Measurements from ENCODE around the gene TMEFF1.

TMEFF1 gene

DNA sequence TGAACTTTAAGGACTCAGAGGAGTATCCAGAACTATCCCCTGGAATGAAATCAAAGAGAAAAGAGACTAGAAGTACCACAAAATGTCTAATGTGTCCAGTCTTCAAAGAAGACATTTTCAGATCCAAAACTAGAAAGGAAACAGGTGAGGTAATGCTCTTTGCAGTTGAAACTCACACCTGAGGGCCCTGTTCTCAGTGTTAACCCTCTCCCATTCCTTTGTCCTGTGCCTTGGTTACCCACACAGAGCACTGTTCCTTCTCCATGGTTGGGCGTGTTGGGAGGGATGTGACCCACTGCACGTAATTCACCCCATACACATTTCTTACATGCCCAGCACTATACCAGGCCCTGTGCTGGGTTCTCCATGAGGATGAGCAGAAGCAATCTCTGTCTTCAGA lies 24.7 kb upstream of the TMEFF1 start:
- no peak for DNase-seq

DNA sequence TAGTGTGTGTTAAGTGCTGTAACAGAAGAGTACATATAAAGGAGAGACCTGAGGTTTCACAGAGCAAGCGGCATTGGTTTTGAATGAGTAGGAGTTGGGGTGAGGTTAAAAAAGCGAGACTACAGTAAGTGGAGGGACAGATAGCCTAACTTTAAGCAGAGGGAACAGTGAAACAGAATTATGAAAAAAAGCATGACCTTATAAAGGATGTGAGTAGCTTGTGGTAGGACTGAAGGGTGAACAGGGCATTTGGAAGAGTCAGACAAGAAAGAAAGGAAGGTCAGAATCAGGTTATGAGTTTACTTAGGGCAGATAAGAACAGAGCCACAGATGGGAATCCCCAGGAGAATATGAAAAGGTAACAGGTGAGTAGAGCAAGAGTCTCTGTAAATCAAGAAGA lies 23.5 kb upstream of the TMEFF1 start:
- DNase-seq: no peak

DNA sequence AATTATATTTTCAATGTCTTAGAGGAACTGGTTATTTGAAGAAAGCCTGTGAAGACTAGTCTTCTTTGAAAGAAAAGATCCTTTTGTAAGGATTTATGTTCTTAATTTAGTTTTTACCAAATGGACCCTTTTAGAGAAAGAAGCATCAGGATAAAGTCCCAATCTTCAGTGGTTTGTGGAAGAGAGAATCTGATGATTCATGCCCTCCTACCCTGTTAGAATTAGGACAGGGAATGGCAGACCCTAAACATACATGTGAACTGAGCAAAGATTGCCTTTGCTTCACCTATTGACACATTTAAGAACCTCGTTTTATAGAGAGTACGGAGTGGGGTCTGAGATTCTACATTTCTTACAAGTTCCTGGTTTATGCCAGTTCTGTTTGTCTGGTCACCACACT lies 20.1 kb upstream of the TMEFF1 start:
- DNase-seq: no peak

DNA sequence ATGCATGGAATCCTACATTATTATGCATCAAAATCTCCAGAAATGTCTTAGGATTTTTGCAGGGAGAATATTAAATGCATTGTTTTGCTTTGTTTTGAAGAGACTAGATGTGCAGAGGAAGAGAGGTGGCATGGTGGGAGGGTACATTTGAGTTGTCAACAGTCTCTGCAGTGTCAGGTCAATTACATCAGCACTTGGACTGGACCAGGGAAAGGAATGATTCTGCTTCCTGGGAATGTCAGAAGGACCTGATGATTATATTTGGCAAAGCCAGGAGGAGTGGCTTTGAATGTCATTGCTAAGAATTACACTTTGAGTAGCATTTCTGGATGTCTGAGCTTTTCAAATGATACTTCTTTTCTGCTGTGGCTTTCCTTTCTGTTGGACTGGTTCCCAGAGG lies 17.5 kb upstream of the TMEFF1 start:
- no peak for DNase-seq

DNA sequence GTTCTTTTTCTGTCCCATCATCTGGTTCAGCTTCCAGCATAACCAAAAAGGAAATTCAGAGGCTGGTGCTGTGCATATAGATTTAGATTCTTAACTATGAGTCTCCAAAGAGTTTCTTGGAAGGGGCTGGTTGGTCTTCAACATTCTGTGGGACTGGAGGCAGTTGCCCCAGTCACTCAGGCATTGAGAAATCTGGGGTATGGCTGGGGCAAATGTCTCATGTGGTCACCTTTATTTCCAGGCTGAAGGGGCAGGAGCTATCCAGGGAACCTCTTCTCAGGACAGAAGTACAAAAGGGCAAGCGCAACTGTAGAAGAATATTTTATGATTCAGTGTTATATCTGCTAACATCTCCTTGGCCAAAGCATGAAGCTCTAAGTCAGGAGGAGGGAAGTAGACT lies 15.4 kb upstream of the TMEFF1 start:
- DNase-seq: no peak

DNA sequence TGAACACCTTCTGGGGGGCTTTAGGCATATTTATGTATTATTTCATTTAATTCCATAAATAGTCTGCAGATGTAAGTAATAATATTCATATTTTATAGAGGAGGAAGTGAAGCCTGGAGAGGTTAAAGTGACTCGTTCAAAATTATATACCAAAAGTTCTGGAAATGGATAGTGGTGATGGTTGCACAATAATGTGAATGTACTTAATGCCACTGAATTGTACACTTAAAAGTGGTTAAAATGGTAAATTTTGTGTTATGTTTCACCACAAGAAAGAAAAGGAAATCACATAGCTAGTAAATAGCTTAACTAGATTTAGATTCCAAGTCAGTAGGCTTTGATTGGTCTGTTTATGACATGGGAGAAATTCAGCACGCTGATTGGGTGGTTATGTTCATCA lies 13.0 kb upstream of the TMEFF1 start:
- DNase-seq: no peak

DNA sequence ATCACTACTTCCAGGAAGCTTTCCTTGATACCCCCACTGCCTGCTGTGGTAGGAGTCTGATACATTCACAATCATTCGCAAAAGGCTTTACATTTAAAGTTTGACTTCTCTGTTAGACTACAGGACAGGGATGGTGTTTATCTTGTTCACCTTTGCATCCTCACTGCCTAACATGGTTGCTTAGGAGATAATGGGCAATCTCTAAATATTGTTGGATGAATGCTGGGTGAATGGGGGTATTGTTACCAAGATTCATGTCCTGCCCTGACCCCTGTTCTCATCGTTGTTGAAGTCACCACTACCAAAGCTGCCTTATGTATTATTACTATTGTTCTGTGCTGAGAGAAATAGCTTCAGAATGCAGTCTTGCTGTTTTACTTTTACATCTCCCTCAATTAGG lies 7.7 kb upstream of the TMEFF1 start:
- no peak for DNase-seq

DNA sequence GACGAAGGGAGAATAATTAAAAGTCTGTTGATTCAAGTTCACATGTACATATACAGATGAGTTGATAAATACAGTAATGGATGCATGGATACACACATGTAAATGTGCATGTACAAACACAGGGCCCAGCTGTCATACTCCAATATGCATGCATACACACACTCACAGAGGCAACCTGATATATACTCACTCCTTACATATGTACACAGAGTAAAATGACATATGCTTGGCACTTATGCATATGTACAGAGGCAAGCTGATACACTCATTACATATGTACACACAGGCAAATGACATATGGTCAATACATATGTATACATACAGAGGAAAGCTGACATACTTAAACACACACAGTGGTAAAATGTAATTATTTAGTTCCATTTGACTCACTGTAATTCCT lies 7.2 kb upstream of the TMEFF1 start:
- no peak for DNase-seq

DNA sequence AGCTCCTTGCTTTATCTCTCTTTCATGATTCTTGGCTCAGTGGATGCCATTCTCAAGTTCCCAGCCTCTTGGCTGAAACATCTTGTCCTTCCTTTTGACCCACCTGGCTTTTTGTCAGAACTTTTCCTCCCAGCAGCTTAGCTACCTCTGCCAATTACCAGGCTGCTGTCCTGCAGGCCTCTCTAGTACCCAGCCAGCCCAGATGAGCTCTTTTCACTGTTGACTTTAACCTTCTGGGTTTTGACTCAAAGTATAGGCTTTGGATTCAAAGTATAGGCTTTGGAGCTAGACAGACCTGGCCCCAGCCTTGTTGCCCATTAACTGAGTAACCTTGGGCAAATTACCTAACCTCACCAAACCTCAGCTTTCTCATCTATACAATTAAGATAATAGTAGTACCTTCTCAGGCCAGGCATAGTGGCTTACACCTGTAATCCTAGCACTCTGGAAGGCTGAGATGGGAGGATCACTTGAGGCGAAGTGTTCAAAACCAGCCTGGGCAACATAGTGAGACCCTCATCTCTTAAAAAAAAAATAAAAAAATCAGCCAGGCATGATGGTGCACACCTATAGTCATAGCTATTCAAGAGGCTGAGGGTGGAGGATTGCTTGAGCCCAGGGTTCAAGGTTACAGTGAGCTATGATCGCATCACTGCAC lies 6.6 kb upstream of the TMEFF1 start:
- no peak for DNase-seq

DNA sequence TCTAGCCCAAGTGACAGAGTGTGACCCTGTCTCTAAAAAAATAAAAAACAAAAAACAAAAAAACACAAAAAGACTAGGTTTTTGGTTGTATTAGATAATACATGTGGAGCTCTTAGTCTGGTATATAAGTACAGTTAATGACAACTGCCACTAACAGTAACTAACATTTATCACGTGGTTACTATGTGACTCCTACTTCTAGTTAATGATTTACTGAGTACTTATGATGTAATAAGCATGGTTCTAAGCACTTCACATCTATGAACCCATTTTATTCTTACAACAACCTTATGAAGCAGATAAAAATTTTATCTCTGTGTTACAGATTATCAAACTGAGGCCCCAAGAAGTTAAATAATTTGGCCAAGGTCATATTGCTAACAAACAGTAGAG lies 6.1 kb upstream of the TMEFF1 start:
- DNase-seq: no peak

DNA sequence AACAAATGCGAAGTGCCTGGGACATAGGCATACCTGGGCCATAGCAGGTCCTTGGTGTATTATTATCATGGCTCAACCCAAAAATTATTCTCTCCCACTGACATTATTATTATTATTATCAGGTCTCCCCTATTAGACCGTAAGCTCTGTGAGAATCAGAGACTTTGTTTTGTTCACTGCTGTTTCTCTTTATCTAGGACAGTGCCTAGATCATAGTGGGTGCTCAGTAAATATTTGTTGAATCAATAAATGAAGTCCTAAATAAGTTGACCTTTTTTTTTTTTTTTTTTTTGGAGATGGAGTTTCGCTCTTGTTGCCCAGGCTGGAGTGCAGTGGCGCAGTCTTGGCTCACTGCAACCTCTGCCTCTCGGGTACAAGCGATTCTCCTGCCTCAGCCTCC lies 4.9 kb upstream of the TMEFF1 start:
- no peak for DNase-seq

DNA sequence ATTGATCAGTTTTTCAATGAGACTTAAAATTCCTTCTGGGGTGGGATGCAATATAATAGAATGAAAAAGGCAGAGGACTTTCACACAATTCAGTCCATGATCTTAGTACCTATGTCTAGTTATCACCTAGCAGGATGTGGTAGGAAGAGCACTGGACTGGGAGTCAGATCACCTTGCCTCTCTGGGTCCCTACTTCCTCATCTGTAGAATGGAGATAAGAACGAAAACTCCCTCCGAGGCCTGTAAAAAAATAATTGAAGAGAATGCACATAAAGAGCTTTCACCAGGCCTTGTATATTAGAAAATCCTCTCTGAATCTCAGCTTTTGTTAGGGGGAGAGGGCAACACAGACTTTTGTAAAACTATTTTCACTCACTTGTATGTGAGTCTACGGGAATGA lies 681 bp upstream of the TMEFF1 start:
- no peak for DNase-seq

DNA sequence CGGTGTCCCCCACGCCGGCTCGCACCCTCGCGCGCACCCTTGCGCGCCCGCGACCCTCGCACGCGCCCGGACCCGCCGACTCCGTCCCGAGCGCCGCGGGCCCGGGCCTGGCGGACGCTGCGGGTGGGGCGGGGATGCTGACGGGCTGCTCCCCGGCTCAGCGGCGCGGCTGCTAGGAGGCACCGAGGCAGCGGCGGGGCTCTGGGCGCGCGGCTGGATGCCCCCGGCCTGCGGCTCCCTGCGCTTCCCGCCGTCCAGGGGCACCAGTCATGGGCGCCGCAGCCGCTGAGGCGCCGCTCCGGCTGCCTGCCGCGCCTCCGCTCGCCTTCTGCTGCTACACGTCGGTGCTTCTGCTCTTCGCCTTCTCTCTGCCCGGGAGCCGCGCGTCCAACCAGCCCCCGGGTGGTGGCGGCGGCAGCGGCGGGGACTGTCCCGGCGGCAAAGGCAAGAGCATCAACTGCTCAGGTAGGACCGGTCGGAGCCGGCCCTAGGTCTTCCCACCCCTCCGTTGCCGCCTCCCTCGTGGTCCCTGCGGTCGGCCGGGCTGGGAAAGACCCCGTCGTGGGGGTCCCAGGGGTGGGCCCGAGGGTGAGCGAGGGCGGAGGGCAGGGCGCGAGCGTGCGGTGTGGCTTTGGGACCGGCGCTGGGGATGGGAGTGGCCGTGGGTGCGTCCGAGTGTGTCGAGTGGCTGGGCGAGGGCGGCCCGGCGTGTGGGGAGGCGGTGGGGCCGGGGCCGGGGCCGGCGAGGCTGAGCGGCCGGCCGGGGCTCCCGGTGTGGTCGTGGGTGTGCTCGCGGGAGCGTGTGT lies 530 bp downstream of the TMEFF1 start:
- DNase-seq: peak; percentile 22

DNA sequence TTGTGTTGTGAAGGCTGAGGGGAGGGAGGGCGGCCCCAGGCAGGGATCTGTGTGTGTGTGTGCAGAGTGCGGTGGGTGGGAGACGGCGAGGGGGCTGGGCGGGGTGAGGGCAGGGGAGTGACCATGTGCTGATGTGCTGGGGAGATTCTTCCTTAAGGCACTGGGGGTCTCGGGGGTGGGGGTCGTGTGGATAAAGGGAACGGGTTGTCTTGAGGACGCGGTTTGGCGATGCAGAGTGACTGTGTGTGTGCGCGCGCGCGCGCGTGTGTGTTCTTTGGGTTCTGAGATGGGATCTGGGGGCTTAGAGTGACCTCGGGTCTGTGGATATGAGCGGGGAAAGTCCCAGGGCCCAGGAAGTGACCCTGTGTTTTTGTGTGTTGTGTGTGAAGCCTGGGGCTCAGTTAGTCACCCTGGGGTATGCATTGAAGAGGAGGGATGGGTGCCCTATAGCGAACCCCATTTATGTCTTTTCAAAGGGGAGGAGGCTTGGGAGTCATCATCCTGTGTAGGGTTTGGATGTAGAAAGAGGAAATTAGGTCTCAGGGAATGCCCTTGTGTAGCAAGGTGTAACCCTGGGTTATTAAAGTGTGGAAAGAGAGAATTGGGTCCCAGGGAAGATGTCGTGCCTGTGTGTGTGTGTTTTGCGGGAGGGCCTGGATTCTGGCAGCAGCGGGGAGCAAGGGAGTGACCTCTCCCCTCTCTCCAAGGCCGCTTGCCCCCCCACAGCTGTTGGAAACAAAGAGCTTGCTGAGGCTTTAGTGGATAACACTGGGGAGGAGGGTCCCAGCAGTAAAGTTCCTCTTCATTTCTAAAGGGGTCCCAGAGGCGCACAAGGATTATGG lies 1.4 kb downstream of the TMEFF1 start:
- DNase-seq: no peak

DNA sequence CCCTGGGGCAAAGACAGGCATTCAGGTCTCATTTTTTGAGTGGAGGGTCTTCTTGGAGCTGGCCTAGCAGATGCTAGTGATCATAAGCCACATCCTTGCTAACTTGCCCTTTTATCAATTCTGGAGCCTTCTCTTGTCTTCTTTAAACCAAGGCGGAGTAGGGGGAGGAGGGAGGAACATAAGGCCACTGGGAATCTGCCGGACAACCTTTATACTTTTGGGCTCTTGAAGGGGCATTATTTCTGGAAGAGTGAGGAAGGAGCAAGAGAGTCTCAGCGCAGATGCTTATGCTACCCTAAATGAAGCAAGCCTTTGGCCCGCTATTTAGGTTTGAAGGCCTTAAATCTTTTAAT lies 2.0 kb downstream of the TMEFF1 start:
- DNase-seq: no peak

DNA sequence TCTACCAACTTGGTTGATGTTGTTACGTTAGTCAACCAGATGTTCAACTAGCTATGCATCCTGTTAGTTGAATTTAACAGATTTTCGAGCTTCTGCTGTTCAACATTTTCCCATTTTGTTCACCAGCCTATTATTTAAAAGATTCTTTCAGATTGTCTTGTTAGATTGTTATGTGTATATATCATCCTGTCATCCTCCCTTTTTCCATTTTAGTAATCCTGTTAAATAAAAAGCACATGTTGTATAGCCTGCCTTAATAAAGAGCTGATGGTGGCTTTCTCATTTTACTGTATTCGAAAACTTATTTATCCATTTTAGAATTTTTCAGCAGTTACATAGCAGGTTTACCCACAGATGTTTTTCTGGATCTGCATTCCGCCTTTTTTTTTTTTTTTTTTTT lies 4.3 kb downstream of the TMEFF1 start:
- no peak for DNase-seq

DNA sequence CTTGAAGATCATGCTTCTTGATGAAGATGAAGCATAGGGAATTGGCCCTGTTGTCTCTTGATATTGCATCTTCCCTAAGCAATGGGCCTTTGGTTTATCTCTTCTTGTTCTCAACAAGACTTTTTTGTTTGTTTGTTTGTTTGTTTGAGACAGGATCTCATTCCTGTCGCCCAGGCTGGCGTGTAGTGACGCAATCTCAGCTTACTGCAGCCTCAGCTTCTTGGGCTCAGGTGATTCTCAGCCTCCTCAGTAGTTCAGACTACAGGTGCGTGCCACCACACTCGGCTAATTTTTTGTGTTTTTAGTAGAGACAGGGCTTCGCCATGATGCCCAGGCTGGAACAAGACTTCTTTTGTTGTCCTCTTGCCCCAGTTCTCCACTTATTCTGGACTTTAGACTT lies 5.2 kb downstream of the TMEFF1 start:
- no peak for DNase-seq

DNA sequence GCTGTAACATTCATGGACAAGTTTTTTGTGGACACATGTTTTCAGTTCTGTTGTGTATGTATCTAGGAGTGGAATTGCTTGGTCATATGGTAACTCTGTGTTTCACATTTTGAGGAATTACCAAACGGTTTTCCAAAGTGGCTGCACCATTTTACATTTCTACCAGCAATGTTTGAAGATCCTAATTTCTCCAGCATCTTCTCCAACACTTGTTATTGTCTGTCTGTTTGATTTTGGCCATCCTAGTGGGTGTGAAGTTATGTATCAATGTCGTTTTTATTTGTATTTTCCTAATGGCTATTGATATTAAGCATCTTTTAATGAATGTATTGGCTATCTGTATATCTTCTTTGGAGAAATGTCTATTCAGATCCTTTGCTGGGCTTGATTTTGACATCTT lies 6.9 kb downstream of the TMEFF1 start:
- DNase-seq: no peak

DNA sequence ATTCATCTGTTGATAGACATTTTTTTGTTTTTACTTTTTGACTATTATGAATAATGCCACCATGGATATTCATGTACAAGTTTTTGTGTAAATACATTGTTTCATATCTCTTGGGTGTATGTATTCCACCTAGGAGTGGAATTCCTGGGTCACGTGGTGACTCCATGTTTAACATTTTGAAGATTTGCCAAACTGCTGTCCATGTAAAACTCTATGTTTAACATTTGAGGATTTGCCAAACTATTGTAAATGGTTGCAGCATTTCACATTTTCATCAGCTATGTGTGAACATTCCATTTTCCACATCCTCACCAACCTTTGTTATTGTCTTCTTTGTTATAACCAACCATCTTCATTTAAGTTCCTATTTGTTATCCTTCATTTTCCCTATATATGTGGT lies 12.2 kb downstream of the TMEFF1 start:
- DNase-seq: no peak

DNA sequence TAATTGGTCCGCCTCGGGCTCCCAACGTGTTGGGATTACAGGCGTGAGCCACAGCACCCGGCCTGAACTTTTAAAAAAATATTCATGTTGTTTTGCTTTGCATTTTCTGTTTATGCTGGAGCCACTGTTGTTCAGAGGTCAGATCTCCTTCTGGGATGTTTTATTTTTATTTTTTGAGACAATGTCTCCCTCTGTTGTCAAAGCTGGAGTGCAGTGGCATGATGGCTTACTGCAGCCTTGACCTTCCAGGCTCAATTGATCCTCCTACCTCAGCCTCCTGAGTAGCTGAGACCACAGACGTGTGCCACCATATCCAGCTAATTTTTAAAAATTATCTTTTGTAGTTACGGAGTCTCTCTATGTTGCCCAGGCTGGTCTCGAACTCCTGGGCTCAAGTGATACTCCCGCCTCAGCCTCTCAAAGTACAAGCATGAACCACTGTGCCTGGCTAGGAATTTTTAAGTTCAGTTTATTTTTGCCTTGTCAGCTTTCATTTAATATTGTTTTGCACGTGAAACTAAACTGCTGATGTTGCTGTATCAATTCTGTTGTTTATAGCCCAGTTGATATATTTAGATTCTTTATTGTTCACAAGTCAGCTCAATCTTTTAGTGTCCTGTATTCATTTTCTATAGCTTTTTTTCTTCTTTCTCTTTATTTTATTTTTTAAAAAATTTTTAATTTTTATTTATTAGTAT lies 13.7 kb downstream of the TMEFF1 start:
- DNase-seq: no peak

DNA sequence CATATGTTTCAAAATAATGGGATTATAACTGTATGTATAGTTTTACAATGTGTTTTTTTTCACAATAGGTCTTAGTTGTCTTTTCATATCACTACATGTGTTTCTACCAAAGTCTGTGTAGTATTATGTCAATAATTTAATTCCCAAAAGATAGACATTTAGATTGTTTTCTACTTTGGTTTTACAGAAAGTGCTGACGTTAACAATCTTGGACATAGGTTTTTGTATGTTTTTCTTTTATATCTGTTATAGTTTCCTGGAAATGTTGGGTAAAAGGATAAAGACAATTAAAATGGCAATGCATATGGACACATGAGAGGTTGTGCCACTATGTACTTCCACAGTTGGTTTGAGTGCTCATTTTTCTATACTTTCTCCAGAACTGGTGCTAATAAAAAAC lies 15.2 kb downstream of the TMEFF1 start:
- DNase-seq: no peak

DNA sequence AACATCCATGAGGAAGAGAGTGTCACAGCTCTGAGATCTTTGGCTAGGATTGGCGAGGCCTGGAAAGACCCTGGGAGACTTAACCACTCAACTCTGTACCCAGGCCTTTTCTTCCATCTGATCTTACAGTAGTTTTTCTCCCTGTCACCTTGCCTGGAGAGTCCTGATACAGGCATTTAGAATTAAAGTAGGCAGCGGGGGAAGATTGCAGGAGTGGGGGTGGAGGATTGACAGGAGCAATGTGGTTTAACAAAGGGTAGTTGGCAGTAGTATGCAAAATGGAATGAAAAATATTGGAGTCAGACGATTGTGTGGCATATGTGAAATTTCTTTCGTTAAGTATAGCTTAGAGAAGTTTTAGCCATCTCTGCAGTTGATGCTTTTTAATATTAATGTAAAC lies 16.9 kb downstream of the TMEFF1 start:
- no peak for DNase-seq

DNA sequence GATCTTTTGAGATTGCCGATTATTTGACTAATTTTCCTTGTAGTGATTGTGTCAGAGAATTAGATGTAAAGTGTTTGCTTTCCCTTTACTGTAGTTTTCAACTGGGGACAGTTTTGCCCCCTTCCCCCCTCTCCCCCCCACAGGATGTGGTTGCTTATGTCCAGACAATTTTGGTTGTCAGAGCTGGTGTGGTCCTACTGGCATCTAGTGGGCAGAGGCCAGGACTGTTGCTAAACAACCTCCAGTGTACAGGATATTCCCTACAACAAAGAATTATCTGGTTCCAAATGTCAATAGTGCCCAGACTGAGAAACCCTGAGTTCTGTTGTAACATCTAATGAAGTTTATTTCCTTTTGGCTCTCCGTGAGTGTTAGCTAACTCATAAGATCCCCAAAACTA lies 20.0 kb downstream of the TMEFF1 start:
- DNase-seq: no peak

DNA sequence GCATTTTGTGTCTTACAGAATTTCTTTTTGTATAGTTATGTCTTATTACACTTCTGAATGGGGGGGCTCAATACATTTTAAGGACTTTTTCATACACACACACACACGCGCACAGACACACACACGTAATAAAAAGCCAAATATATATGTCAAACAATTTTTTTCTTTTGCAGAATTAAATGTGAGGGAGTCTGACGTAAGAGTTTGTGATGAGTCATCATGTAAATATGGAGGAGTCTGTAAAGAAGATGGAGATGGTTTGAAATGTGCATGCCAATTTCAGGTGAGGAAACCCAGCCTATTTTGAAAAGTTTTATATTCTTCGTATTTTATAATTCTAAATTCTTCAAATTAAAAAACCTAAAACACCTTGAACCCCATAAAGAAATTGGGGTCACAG lies 25.6 kb downstream of the TMEFF1 start:
- DNase-seq: no peak

Data from NCI-H2107 (cell line).